Peyer's patch (tissue), 4 donors: ENCODE results near the gene VSX2. TPM values are rescaled to one million over a fixed set of nuclear protein-coding genes. Genes with fewer than 3 reads are reported as not detected.

Experiments used
- DNase-seq, 3 donors: peaks; one replicate each; pipeline ENCODE4 v3.0.0-alpha.2; 2017 to 2019
- H3K27ac ChIP-seq, 4 donors: fragments of 200-600 bp; sonication (generic); one replicate each; pipeline ENCODE4 v1.5.1; 2016 to 2019
- H3K27me3 ChIP-seq, 2 donors: fragments of 200-600 bp; sonication (generic); one replicate each; pipeline ENCODE4 v1.5.1; 2019
- H3K36me3 ChIP-seq, 3 donors: fragments of 200-600 bp; sonication (generic); one replicate each; pipeline ENCODE4 v1.5.1; 2016 to 2019
- H3K4me1 ChIP-seq, 4 donors: fragments of 200-600 bp; sonication (generic); one replicate each; pipeline ENCODE4 v1.5.1; 2016 to 2019
- H3K4me3 ChIP-seq, 4 donors: fragments of 200-600 bp; sonication (generic); 1 replicate in 3 of 4; 2 replicates in 1 of 4; pipeline ENCODE4 v1.5.1; 2016 to 2019; ENCODE audit warnings: mild to moderate bottlenecking in 1 of 4
- H3K9me3 ChIP-seq, 4 donors: fragments of 200-600 bp; sonication (generic); one replicate each; pipeline ENCODE4 v1.5.1; 2016 to 2019; ENCODE audit warnings: mild to moderate bottlenecking in 1 of 4
- CTCF ChIP-seq, 6 experiments: fragments of 450-650 bp in 4 of 6; fragments of 200-600 bp in 2 of 6; sonication (generic) in 1 of 6; IDR thresholded peaks; one replicate each; pipeline ENCODE4 v1.5.1; 2017 to 2019; ENCODE audit warnings: antibody characterized with exemption in 6 of 6, mild to moderate bottlenecking in 3 of 6, moderate library complexity in 1 of 6
- POLR2A ChIP-seq, 2 donors: fragments of 450-650 bp; IDR thresholded peaks; one replicate each; pipeline ENCODE4 v1.5.1; 2017; ENCODE audit warnings: antibody characterized with exemption in 2 of 2, mild to moderate bottlenecking in 2 of 2, moderate library complexity in 2 of 2
- total RNA-seq, 4 donors: library from RNA; depleted of rRNA; stranded (reverse); fragments of >200 nt; gene quantifications; one replicate each; pipeline ENCODE4 v1.1.0, GENCODE V29; 2016

The VSX2 gene
- total RNA-seq, 4 donors from 2014 or later: not detected

DNA sequence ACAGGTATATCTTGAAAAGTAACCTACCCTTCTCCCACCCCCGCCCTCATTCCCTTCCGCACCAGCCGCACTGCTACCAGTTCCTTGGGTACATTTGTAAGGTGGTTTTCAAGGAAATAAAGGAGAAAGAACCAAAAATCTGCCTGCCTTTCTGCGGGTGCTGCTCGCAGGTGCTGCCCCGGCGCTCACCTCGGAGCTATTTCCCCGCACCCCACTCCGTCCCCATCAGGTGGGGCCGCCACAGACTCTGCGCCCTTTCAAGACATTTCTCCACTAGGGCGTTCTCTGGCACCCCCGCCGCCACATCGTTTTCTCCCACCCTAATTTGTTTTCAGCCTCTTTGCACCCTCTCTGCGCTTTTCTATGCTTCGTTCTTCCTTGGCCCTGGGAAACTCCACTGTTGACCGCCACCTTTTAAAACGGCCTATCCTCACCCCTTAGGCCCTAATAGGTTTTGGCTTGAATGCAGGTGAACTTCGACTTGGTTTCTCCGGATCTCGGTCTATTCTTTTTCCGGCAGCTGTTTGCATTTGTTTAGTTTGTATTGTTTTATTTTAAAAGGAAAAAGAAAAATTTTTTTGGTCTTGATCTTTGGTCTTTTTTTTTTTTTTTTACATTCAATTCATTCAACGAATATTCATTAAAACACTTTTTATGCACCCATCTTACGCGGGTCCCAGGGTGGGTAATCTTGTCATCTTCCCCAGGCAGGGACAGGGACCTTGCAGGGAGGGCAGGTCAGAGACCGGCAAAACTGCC lies 3.0 kb downstream of the VSX2 start:
- peak in 1 of 3 donors; percentile 45 for DNase-seq
- Histone ChIP-seq H3K36me3 (no peaks in the 10 kb centered on the region), H3K27ac (no peak overlapping the region), H3K4me1 (peaks cover 0 to 22% (median 16%) of the 10 kb centered on the region in 4 donors), H3K4me3 (no peak overlapping the region), H3K27me3 (peaks cover 0 to 43% of the 10 kb centered on the region in 2 donors), H3K9me3 (no peaks in the 10 kb centered on the region)
- TF ChIP-seq POLR2A (IDR thresholded peaks at IDR 0.05) (no peak), CTCF (IDR thresholded peaks at IDR 0.05) (no peak)

DNA sequence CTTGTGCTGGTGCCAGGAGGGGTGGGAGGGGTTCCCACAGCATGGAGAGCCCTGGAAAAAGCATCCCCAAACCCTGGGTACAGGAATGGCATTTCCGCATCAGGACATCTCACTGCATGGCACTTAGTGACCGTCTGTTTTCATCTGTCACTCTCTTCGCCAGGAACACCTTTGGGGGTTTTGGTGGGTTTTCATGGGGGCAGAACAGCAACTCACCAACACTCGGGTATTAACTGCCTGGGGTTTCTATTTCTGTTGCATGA lies 3.5 kb downstream of the VSX2 start:
- Histone ChIP-seq H3K27me3 (peaks cover 0 to 43% of the 10 kb centered on the region in 2 donors), H3K9me3 (no peaks in the 10 kb centered on the region), H3K36me3 (no peaks in the 10 kb centered on the region), H3K27ac (no peak overlapping the region), H3K4me3 (no peak overlapping the region), H3K4me1 (peaks cover 0 to 22% (median 16%) of the 10 kb centered on the region in 4 donors)
- DNase-seq: no peak
- TF ChIP-seq POLR2A (IDR thresholded peaks at IDR 0.05): no peak
- TF ChIP-seq CTCF (IDR thresholded peaks at IDR 0.05): no peak

DNA sequence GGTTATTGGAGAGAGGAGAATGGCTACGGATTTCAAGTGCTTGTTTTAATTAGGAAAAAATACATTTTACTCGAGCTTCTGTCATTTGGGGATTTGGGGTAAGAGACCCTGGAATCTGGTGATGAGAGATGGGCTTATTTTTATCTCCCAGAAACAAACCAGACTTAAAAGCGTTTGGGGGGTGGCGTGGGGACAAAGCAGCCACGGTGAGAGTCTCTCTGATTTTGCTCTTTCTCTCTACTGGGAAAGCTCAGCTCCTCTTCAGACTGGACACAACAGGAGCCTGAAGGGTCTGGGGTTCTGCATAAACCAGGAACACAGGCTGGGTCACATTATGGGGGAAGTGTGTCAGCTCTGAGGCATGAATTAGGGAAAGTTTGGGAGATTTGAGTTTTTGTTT lies 3.8 kb downstream of the VSX2 start:
- H3K4me3 ChIP-seq: no peak overlapping the region
- H3K9me3 ChIP-seq: no peaks in the 10 kb centered on the region
- TF ChIP-seq POLR2A (IDR thresholded peaks at IDR 0.05): no peak
- TF ChIP-seq CTCF (IDR thresholded peaks at IDR 0.05): no peak
- peaks cover 0 to 43% of the 10 kb centered on the region in 2 donors for H3K27me3 ChIP-seq
- DNase-seq: no peak
- peaks cover 0 to 22% (median 16%) of the 10 kb centered on the region in 4 donors for H3K4me1 ChIP-seq
- no peak overlapping the region for H3K27ac ChIP-seq
- no peaks in the 10 kb centered on the region for H3K36me3 ChIP-seq

- DNase-seq: no peak
- Histone ChIP-seq H3K4me3 (no peak overlapping the region), H3K36me3 (no peaks in the 10 kb centered on the region), H3K27me3 (peaks cover 0 to 40% of the 10 kb centered on the region in 2 donors), H3K4me1 (peaks cover 0 to 22% (median 16%) of the 10 kb centered on the region in 4 donors), H3K27ac (no peak overlapping the region), H3K9me3 (no peaks in the 10 kb centered on the region)
- TF ChIP-seq CTCF (IDR thresholded peaks at IDR 0.05) (no peak), POLR2A (IDR thresholded peaks at IDR 0.05) (no peak)
Measured at GRCh38 chr14:74244115-74244514, 4.9 kb downstream of the VSX2 start.

DNA sequence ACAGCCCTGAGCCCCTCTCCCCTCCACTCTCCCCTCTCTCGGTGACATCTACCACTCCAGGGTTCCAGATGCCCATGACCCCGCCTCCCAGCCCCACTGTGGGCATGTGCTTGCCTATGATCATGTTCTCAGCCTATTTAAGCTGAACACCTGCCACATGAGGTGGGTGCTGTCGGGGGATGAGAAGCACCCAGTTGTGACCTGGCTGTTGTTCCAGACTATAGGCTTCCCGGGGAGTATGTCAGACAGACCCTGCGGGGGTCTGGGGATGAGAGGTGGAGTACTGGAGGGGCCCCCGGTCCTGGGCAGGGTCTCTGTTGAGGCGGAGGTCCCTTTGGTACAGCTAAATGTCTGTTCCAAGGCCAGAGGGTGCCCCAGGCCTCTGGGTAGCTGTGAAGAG lies 6.0 kb downstream of the VSX2 start:
- no peak for DNase-seq
- H3K27me3 ChIP-seq: peaks cover 0 to 28% of the 10 kb centered on the region in 2 donors
- TF ChIP-seq POLR2A (IDR thresholded peaks at IDR 0.05): no peak
- H3K9me3 ChIP-seq: no peaks in the 10 kb centered on the region
- H3K4me3 ChIP-seq: no peak overlapping the region
- H3K27ac ChIP-seq: no peak overlapping the region
- peaks cover 0 to 14% (median 12%) of the 10 kb centered on the region in 4 donors for H3K4me1 ChIP-seq
- H3K36me3 ChIP-seq: no peaks in the 10 kb centered on the region

DNA sequence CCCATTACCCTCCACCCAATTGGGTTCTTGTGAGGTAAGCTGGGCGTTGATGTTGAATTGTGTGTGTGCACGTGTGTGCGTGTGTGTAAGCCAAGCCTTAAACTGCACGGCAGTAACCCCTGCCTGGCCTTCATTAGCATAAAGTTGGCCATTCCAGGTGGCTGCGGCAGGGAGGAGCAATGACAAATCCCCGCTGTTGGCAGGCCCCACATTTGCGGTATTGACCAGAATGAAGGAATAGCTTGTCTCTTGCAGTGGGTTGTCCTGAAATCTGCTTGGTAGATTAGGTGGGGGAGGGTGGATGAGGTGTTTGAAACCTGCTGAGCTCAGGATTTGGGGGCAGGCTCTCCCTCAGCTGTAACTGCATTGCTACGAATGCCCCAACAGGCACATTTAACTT lies 7.3 kb downstream of the VSX2 start:
- Histone ChIP-seq H3K27me3 (peaks cover 0 to 16% of the 10 kb centered on the region in 2 donors), H3K27ac (no peak overlapping the region), H3K4me3 (no peak overlapping the region), H3K9me3 (no peaks in the 10 kb centered on the region), H3K4me1 (peaks cover 0 to 8% (median under 1%) of the 10 kb centered on the region in 4 donors), H3K36me3 (no peaks in the 10 kb centered on the region)
- DNase-seq: no peak
- TF ChIP-seq CTCF (IDR thresholded peaks at IDR 0.05): no peak
- no peak for TF ChIP-seq POLR2A (IDR thresholded peaks at IDR 0.05)
